CD14-positive monocyte (primary cell): ENCODE data around the gene BSPRY. TPM values are rescaled to one million over a fixed set of nuclear protein-coding genes. Genes with fewer than 3 reads are reported as not detected.
A peak's percentile ranks its signal among the peaks of the same experiment; 100 is the strongest.

Experiments used
- DNase-seq, 3 donors: peaks; one replicate each; pipeline ENCODE4 v3.0.0-alpha.2; 2011 to 2022
- H2AFZ ChIP-seq: 2 replicates; pipeline ENCODE4 v1.6.0; 2012; ENCODE audit warnings: mild to moderate bottlenecking, low read depth, low read length, inconsistent platforms; ENCODE audit not compliant: insufficient read depth, poor library complexity, severe bottlenecking
- H3K27ac ChIP-seq, 2 donors: 1 replicate in 1 of 2; 2 replicates in 1 of 2; pipeline ENCODE4 v1.5.1; 2012 to 2013; ENCODE audit warnings: low read length in 2 of 2, control low read depth in 1 of 2, inconsistent platforms in 1 of 2, low read depth in 1 of 2, mild to moderate bottlenecking in 1 of 2
- H3K27me3 ChIP-seq, 2 donors: one replicate each; pipeline versions ENCODE4 v1.6.0 to v1.6.1; 2011 to 2013; ENCODE audit warnings: low read length in 2 of 2; ENCODE audit not compliant: control insufficient read depth in 2 of 2, insufficient read depth in 2 of 2
- H3K36me3 ChIP-seq, 2 donors: replicated peaks in 1 of 2; 1 replicate in 1 of 2; 2 replicates in 1 of 2; pipeline versions ENCODE4 v1.5.1 to v1.6.1; 2012 to 2013; ENCODE audit warnings: low read length in 2 of 2, control low read depth in 1 of 2, inconsistent platforms in 1 of 2, mild to moderate bottlenecking in 1 of 2; ENCODE audit not compliant: insufficient read depth in 2 of 2, control insufficient read depth in 1 of 2
- H3K4me1 ChIP-seq, 2 donors: 1 replicate in 1 of 2; 2 replicates in 1 of 2; pipeline versions ENCODE4 v1.5.1 to v1.6.1; 2012 to 2013; ENCODE audit warnings: low read length in 2 of 2, control low read depth in 1 of 2, inconsistent platforms in 1 of 2, mild to moderate bottlenecking in 1 of 2, moderate library complexity in 1 of 2; ENCODE audit not compliant: insufficient read depth in 2 of 2, control insufficient read depth in 1 of 2
- H3K4me2 ChIP-seq: replicated peaks from 2 replicates; pipeline ENCODE3; 2012; ENCODE audit warnings: low read length, moderate library complexity, mild to moderate bottlenecking; ENCODE audit not compliant: poor library complexity, severe bottlenecking; ENCODE audit errors: extremely low read depth
- H3K4me3 ChIP-seq, 3 experiments: fragments of 200-600 bp in 1 of 3; sonication (generic) in 1 of 3; replicated peaks in 1 of 3; 1 replicate in 2 of 3; 2 replicates in 1 of 3; pipeline ENCODE4 v1.5.1; 2011 to 2013; ENCODE audit warnings: low read length in 3 of 3, mild to moderate bottlenecking in 3 of 3, control low read depth in 2 of 3, low read depth in 2 of 3, inconsistent platforms in 1 of 3, moderate library complexity in 1 of 3
- H3K79me2 ChIP-seq: 2 replicates; pipeline ENCODE4 v1.6.0; 2012; ENCODE audit warnings: mild to moderate bottlenecking, control low read depth, inconsistent platforms, low read length, moderate library complexity; ENCODE audit not compliant: insufficient read depth
- H3K9ac ChIP-seq: 2 replicates; pipeline ENCODE4 v1.6.0; 2017; ENCODE audit warnings: low read length, mild to moderate bottlenecking; ENCODE audit not compliant: insufficient read depth, poor library complexity, severe bottlenecking
- H3K9me3 ChIP-seq, 2 donors: replicated peaks in 1 of 2; 1 replicate in 1 of 2; 2 replicates in 1 of 2; pipeline versions ENCODE4 v1.5.1 to v1.6.1; 2012 to 2013; ENCODE audit warnings: low read length in 2 of 2, control low read depth in 1 of 2; ENCODE audit not compliant: control insufficient read depth in 1 of 2, insufficient read depth in 1 of 2
- H4K20me1 ChIP-seq: 2 replicates; pipeline ENCODE4 v1.6.0; 2012; ENCODE audit warnings: mild to moderate bottlenecking, low read length, control low read depth, moderate library complexity; ENCODE audit not compliant: insufficient read depth
- H3K27ac Mint-ChIP-seq, 7 donors: one replicate each; pipeline ENCODE4 v1.8.0; 2020; ENCODE audit warnings: mild to moderate bottlenecking in 7 of 7, mixed read lengths in 7 of 7, moderate library complexity in 6 of 7, inconsistent platforms in 2 of 7
- H3K27me3 Mint-ChIP-seq, 3 donors: one replicate each; pipeline ENCODE4 v1.8.0; 2021 to 2022; ENCODE audit warnings: low read depth in 3 of 3, mild to moderate bottlenecking in 3 of 3, mixed read lengths in 3 of 3, moderate library complexity in 3 of 3, inconsistent platforms in 1 of 3
- H3K36me3 Mint-ChIP-seq, 2 donors: one replicate each; pipeline ENCODE4 v1.8.0; 2020; ENCODE audit warnings: mixed read lengths in 2 of 2, inconsistent platforms in 1 of 2, mild to moderate bottlenecking in 1 of 2
- H3K4me1 Mint-ChIP-seq: one replicate; pipeline ENCODE4 v1.8.0; 2020; ENCODE audit warnings: mild to moderate bottlenecking, mixed read lengths
- H3K4me3 Mint-ChIP-seq, 2 donors: one replicate each; pipeline ENCODE4 v1.8.0; 2020; ENCODE audit warnings: mild to moderate bottlenecking in 2 of 2, mixed read lengths in 2 of 2, moderate library complexity in 1 of 2
- H3K9me3 Mint-ChIP-seq, 7 donors: one replicate each; pipeline ENCODE4 v1.8.0; 2020 to 2022; ENCODE audit warnings: mixed read lengths in 7 of 7, mild to moderate bottlenecking in 6 of 7, moderate library complexity in 6 of 7, inconsistent platforms in 2 of 7
- WGBS: methylation state at CpG from one replicate; pipeline ENCODE4 v1.1.5; 2013; ENCODE audit warnings: missing lambda C conversion rate; ENCODE audit not compliant: insufficient coverage; 5-methylcytosine and 5-hydroxymethylcytosine counted together
- intact Hi-C, 2 donors: fragments of 100-400 bp; cut with micrococcal nuclease; formaldehyde crosslinking; loops; one replicate each; pipeline versions ENCODE4 v1.15.0 to v1.15.1; 2023
- polyA plus RNA-seq, 3 donors: library from polyadenylated mRNA; depleted of rRNA in 1 of 3; unstranded in 2 of 3; stranded (reverse) in 1 of 3; fragments of 300-500 nt in 2 of 3; fragments of >200 nt in 1 of 3; fragmentation: Illumina TruSeq in 2 of 3; gene quantifications; 1 replicate in 2 of 3; 2 replicates in 1 of 3; pipeline ENCODE4 v1.2.3, GENCODE V29; 2012 to 2021
- TF ChIP-seq, protein P1 (sequence below): fragments of 200-600 bp; IDR thresholded peaks from one replicate; pipeline ENCODE4 v1.8.0; 2022; ENCODE audit warnings: antibody characterized with exemption, mild to moderate bottlenecking

The BSPRY gene
- polyA plus RNA-seq, 3 donors, result 0.16 TPM; not detected in 2

DNA sequence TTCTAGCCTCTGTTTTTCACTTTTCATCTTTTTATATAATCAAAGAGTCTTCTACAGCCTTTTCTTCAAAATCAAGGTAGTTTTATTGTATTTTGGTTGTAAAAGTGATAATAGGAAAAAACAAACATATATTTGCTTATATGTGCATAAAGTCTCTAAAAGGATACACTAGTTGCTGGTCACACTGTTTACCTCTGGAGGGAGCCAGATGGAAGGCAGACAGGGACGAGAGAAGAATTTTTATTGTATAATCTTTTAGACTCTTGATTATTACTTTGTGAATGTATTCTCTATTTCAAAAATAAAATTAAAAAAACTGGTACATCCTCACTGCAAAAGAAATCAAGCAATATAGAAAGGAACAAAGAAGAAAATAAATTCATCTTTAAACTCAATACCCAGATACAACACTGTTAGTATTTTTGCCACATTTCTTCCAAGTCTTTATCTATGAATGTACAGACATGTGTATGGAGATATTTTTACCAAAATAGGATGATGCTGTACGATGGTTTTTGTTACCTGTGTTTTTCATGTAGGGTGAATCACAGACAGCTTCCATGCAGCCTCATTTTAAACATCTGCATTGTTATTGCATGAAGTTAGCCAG is 40.0 kb upstream of the BSPRY start:
- H3K36me3 Mint-ChIP-seq, result no peaks in the 10 kb centered on the region
- no peaks in the 10 kb centered on the region for H4K20me1 ChIP-seq
- no peaks in the 10 kb centered on the region for H3K4me1 Mint-ChIP-seq
- no peak overlapping the region for H3K4me3 ChIP-seq
- no peaks in the 10 kb centered on the region for H3K9me3 ChIP-seq
- H2AFZ ChIP-seq, result no peak overlapping the region
- H3K27me3 Mint-ChIP-seq, result peaks cover 0 to 2% (median 1%) of the 10 kb centered on the region in 3 donors
- no peaks in the 10 kb centered on the region for H3K79me2 ChIP-seq
- peak; percentile 6 to 12 (median 8) for DNase-seq
- H3K9me3 Mint-ChIP-seq, result no peaks in the 10 kb centered on the region
- no peak overlapping the region for H3K27ac Mint-ChIP-seq
- WGBS, result no CpG with 5 or more reads among the region's 2 CpGs
- no peak overlapping the region for H3K9ac ChIP-seq
- intact Hi-C loops, result loop anchor here in 1 of 2 donors (5.0 kb wide), 1 partner anchor 348 kb away; no protein-coding TSS in a partner anchor
- no peak overlapping the region for H3K4me2 ChIP-seq
- H3K4me1 ChIP-seq, result no peaks in the 10 kb centered on the region
- no peaks in the 10 kb centered on the region for H3K36me3 ChIP-seq
- TF ChIP-seq, protein P1, sequence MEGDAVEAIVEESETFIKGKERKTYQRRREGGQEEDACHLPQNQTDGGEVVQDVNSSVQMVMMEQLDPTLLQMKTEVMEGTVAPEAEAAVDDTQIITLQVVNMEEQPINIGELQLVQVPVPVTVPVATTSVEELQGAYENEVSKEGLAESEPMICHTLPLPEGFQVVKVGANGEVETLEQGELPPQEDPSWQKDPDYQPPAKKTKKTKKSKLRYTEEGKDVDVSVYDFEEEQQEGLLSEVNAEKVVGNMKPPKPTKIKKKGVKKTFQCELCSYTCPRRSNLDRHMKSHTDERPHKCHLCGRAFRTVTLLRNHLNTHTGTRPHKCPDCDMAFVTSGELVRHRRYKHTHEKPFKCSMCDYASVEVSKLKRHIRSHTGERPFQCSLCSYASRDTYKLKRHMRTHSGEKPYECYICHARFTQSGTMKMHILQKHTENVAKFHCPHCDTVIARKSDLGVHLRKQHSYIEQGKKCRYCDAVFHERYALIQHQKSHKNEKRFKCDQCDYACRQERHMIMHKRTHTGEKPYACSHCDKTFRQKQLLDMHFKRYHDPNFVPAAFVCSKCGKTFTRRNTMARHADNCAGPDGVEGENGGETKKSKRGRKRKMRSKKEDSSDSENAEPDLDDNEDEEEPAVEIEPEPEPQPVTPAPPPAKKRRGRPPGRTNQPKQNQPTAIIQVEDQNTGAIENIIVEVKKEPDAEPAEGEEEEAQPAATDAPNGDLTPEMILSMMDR, result peak; percentile 73
- no peak overlapping the region for H3K4me3 Mint-ChIP-seq
- no peak overlapping the region for H3K27ac ChIP-seq
- H3K27me3 ChIP-seq, result no peaks in the 10 kb centered on the region

DNA sequence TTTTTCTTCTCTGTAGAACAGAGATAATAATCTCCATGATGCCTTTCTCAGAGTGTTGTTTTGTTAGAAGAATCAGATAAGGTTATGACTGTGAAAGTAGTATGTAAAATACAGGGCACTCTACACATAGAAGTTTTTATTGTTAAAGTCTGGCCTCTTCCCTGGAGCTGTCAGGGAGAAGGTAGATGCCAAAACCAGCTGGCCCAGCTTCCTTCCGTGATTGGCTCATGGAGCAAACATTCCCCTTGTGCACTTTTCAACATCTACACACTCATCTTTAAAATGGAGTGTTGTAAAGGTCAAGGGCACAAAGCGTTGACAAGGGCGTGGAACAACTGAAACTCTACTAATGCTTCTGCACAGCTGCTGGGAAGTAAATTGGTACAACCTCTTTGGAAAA is 38.8 kb upstream of the BSPRY start:
- Mint-ChIP-seq H3K4me1 (no peaks in the 10 kb centered on the region), H3K9me3 (peaks cover 0 to 2% (median 0%) of the 10 kb centered on the region in 7 donors), H3K27me3 (peaks cover 0 to 2% (median 1%) of the 10 kb centered on the region in 3 donors), H3K4me3 (no peak overlapping the region), H3K36me3 (no peaks in the 10 kb centered on the region), H3K27ac (no peak overlapping the region)
- intact Hi-C loops, result no loop called here
- no peak overlapping the region for H3K9ac ChIP-seq
- H3K79me2 ChIP-seq, result no peaks in the 10 kb centered on the region
- no peak for DNase-seq
- no peak overlapping the region for H2AFZ ChIP-seq
- H3K27ac ChIP-seq, result no peak overlapping the region
- no CpG with 5 or more reads among the region's 3 CpGs for WGBS
- no peaks in the 10 kb centered on the region for H4K20me1 ChIP-seq
- no peaks in the 10 kb centered on the region for H3K27me3 ChIP-seq
- H3K4me1 ChIP-seq, result no peaks in the 10 kb centered on the region
- no peaks in the 10 kb centered on the region for H3K9me3 ChIP-seq
- no peak overlapping the region for H3K4me3 ChIP-seq
- no peak overlapping the region for H3K4me2 ChIP-seq
- H3K36me3 ChIP-seq, result no peaks in the 10 kb centered on the region
- TF ChIP-seq, protein P1, result no peak
